Endothelial cell of umbilical vein (primary cell): ENCODE data around the gene METTL9.
"Not testable (repeated sequence)": the region's sequence is repeated elsewhere in the genome, so short reads cannot be mapped to it uniquely, and the experiment has no call there.

Experiments used
- CTCF ChIP-seq, 2 donors: IDR thresholded peaks; 1 replicate in 1 of 2; 2 replicates in 1 of 2; pipeline ENCODE4 v1.5.1; 2011; ENCODE audit warnings: low read length in 2 of 2, mild to moderate bottlenecking in 2 of 2, moderate library complexity in 2 of 2, control low read depth in 1 of 2, inconsistent platforms in 1 of 2, low read depth in 1 of 2; ENCODE audit not compliant: insufficient read depth in 1 of 2; ENCODE audit errors: extremely low read depth in 1 of 2
- JUN ChIP-seq: IDR thresholded peaks from 2 replicates; pipeline ENCODE4 v1.6.1; 2011; ENCODE audit warnings: borderline replicate concordance, low read depth; ENCODE audit not compliant: insufficient read length, insufficient read depth
- MAX ChIP-seq: IDR thresholded peaks from 2 replicates; pipeline ENCODE4 v1.6.1; 2011; ENCODE audit not compliant: insufficient read depth, insufficient read length
- MYC ChIP-seq: IDR thresholded peaks from one replicate; pipeline ENCODE4 v1.6.1; 2011; ENCODE audit warnings: mild to moderate bottlenecking, low read depth, low read length
- POLR2A ChIP-seq: IDR thresholded peaks from 2 replicates; pipeline ENCODE4 v1.6.1; 2012; ENCODE audit warnings: low read depth, mild to moderate bottlenecking, control low read depth, low read length

GRCh38 chr16:21573506-21573905, 25.9 kb upstream of the METTL9 start:
- not testable (repeated sequence) for TF ChIP-seq CTCF (IDR thresholded peaks at IDR 0.05; ENCODE audit: extremely low read depth in 1 of 2, insufficient read depth in 1 of 2, low read depth in 1 of 2, low read length in 2 of 2); POLR2A; JUN; MYC; MAX
